Fibroblast of lung (primary cell): ENCODE data around the gene TOP1.

Experiments used
- CTCF ChIP-seq, 2 donors: IDR thresholded peaks in 1 of 2; conservative IDR thresholded peaks in 1 of 2; 1 replicate in 1 of 2; 2 replicates in 1 of 2; pipeline ENCODE4 v1.5.1; 2011 to 2012; ENCODE audit warnings: low read length in 2 of 2, control low read depth in 1 of 2, inconsistent platforms in 1 of 2, low read depth in 1 of 2, mild to moderate bottlenecking in 1 of 2
- EZH2 ChIP-seq: IDR thresholded peaks from 2 replicates; pipeline ENCODE4 v1.5.1; 2012; ENCODE audit warnings: low read length, control low read depth, mild to moderate bottlenecking; ENCODE audit errors: missing control alignments

- TF ChIP-seq CTCF (conservative IDR thresholded peaks at IDR 0.05 in 1 of 2, IDR thresholded peaks at IDR 0.05 in 1 of 2; ENCODE audit: low read depth in 1 of 2, low read length in 2 of 2) (no peak), EZH2 (no peak)
These were observed 23.9 kb upstream of the TOP1 start for GRCh38 chr20:41004531-41005360.
